Glutamatergic neuron (in vitro differentiated cells): ENCODE measurements around the gene FOXL3. TPM values are rescaled to one million over a fixed set of nuclear protein-coding genes. Genes with fewer than 3 reads are reported as not detected.

Source experiments
- DNase-seq: peaks from one replicate; pipeline ENCODE4 v3.0.0; 2022
- H3K27ac Mint-ChIP-seq: one replicate; pipeline ENCODE4 v1.8.0; 2020; ENCODE audit warnings: mild to moderate bottlenecking, mixed read lengths, inconsistent platforms; ENCODE audit not compliant: unreplicated experiment
- H3K27me3 Mint-ChIP-seq: one replicate; pipeline ENCODE4 v1.8.0; 2020; ENCODE audit warnings: mild to moderate bottlenecking, moderate library complexity, mixed read lengths, inconsistent platforms; ENCODE audit not compliant: unreplicated experiment
- H3K36me3 Mint-ChIP-seq: one replicate; pipeline ENCODE4 v1.8.0; 2020; ENCODE audit warnings: mild to moderate bottlenecking, mixed read lengths, inconsistent platforms; ENCODE audit not compliant: unreplicated experiment
- H3K4me1 Mint-ChIP-seq: one replicate; pipeline ENCODE4 v1.8.0; 2020; ENCODE audit warnings: mild to moderate bottlenecking, low read depth, mixed read lengths, inconsistent platforms; ENCODE audit not compliant: unreplicated experiment
- H3K4me3 Mint-ChIP-seq: one replicate; pipeline ENCODE4 v1.8.0; 2020; ENCODE audit warnings: mild to moderate bottlenecking, mixed read lengths, inconsistent platforms; ENCODE audit not compliant: unreplicated experiment
- H3K9me3 Mint-ChIP-seq: one replicate; pipeline ENCODE4 v1.8.0; 2020; ENCODE audit warnings: mild to moderate bottlenecking, moderate library complexity, mixed read lengths, inconsistent platforms; ENCODE audit not compliant: unreplicated experiment
- total RNA-seq: library from RNA; stranded (reverse); fragmentation: NEBNext Ultra II Directional; extraction: Animal tissue kit (Norgen Biotek cat#: 25700); gene quantifications from one replicate; pipeline ENCODE4 v1.2.1, GENCODE V29; 2021; ENCODE audit not compliant: unreplicated experiment
- TF ChIP-seq, protein P1 (sequence below): fragments of 200-600 bp; sonication (generic); IDR thresholded peaks from one replicate; pipeline ENCODE4 v1.5.0; 2021; ENCODE audit not compliant: partially characterized antibody, unreplicated experiment

Gene FOXL3
- total RNA-seq, 1 donor from 2014 or later: not detected

DNA sequence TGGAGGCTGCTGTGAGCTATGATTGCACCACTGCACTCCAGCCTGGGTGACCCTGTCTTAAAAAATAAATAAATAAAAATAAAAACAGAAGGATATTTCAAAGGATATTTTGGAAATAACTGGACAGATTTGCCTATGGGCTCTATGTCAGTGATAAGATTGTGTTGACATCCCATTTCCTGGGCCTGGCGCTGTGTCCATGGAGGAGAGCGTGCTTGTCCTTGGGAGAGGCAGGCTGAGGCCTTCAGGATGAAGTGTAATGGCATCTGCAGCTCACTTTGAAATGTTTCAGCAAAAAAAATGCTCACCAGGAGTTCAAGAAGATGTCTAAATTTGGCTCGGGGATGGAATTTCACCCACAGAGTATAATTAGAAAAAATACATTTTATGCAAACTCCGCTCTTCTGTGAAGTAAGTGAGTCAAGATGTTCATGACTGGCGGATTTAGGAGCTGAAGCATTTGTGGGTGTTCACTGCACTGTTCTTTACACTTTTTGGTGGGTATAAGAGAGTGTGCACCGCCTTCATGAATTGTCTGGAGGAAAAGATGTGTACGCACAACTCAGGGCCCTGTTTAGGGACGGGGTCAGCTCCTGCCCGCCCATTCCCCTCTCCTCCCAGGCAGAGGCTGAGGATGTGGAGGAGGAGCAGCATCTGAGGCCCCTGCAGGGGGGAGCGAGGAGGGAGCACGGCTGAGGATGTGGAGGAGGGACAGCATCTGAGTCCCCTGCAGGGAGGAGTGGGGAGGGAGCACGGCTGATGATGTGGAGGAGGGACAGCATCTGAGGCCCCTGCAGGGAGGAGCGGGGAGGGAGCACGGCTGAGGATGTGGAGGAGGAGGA is 18.5 kb upstream of the FOXL3 start:
- Mint-ChIP-seq H3K27me3 (peaks cover 23% of the 10 kb centered on the region), H3K36me3 (peaks cover 33% of the 10 kb centered on the region), H3K9me3 (peaks cover 37% of the 10 kb centered on the region), H3K4me1 (no peaks in the 10 kb centered on the region), H3K27ac (no peak overlapping the region), H3K4me3 (no peak overlapping the region)
- DNase-seq: peak; percentile 3
- TF ChIP-seq, protein P1, sequence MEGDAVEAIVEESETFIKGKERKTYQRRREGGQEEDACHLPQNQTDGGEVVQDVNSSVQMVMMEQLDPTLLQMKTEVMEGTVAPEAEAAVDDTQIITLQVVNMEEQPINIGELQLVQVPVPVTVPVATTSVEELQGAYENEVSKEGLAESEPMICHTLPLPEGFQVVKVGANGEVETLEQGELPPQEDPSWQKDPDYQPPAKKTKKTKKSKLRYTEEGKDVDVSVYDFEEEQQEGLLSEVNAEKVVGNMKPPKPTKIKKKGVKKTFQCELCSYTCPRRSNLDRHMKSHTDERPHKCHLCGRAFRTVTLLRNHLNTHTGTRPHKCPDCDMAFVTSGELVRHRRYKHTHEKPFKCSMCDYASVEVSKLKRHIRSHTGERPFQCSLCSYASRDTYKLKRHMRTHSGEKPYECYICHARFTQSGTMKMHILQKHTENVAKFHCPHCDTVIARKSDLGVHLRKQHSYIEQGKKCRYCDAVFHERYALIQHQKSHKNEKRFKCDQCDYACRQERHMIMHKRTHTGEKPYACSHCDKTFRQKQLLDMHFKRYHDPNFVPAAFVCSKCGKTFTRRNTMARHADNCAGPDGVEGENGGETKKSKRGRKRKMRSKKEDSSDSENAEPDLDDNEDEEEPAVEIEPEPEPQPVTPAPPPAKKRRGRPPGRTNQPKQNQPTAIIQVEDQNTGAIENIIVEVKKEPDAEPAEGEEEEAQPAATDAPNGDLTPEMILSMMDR: no peak

- H3K27ac Mint-ChIP-seq: no peak overlapping the region
- H3K4me1 Mint-ChIP-seq: no peaks in the 10 kb centered on the region
- H3K36me3 Mint-ChIP-seq: peaks cover 33% of the 10 kb centered on the region
- H3K27me3 Mint-ChIP-seq: peaks cover 23% of the 10 kb centered on the region
- no peak overlapping the region for H3K4me3 Mint-ChIP-seq
- TF ChIP-seq, protein P1: no peak
- peaks cover 38% of the 10 kb centered on the region for H3K9me3 Mint-ChIP-seq
- peak; percentile 4 for DNase-seq
These were observed 17.8 kb upstream of the FOXL3 start for GRCh38 chr7:272108-272615.

- peaks cover 40% of the 10 kb centered on the region for H3K9me3 Mint-ChIP-seq
- H3K4me1 Mint-ChIP-seq: no peaks in the 10 kb centered on the region
- H3K27ac Mint-ChIP-seq: no peak overlapping the region
- no peak for DNase-seq
- H3K27me3 Mint-ChIP-seq: peaks cover 20% of the 10 kb centered on the region
- peaks cover 31% of the 10 kb centered on the region for H3K36me3 Mint-ChIP-seq
- no peak overlapping the region for H3K4me3 Mint-ChIP-seq
- TF ChIP-seq, protein P1: no peak
These were observed 17.3 kb upstream of the FOXL3 start for GRCh38 chr7:272631-273030.

DNA sequence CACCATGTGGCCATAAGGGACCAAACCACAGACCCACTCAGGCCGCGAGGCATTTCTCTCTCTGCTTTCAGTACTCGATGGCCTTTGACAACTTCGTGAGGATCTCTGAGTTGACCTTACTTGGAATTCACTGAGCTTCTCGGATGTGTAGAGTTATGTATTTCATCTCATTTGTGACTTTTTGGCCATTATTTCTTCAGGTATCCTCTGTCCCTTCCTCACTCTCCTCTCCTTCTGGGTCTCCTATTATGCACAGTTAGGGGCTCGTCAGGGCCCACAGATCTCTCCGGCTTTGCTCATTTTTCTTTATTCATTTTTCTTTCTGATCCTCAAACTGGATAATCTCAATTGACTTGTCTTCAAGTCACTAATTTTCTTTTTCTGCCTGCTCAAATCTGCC is 16.6 kb upstream of the FOXL3 start:
- Mint-ChIP-seq H3K27ac (no peak overlapping the region), H3K4me1 (no peaks in the 10 kb centered on the region), H3K27me3 (peaks cover 15% of the 10 kb centered on the region), H3K36me3 (peaks cover 24% of the 10 kb centered on the region), H3K9me3 (peaks cover 33% of the 10 kb centered on the region), H3K4me3 (no peak overlapping the region)
- DNase-seq: no peak
- TF ChIP-seq, protein P1: no peak

DNA sequence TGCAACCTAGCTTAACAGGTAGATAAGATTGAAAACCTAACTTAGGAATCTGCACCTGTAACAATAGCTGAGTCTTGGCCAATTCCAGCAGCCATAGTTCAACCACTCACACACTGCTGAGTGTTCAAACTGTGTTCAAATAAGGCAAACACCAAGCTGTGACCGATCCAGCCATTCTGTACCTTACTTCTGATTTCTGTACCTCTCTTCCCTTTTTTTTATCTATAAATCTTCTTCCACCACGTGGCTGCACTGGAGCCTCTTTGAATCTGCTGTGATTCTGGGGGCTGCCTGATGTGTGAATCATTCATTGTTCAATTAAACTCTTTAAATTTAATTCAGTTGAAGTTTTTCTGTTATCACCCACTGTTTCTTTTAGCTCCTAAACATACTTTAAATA is 15.7 kb upstream of the FOXL3 start:
- DNase-seq: no peak
- peaks cover 23% of the 10 kb centered on the region for H3K36me3 Mint-ChIP-seq
- no peak overlapping the region for H3K27ac Mint-ChIP-seq
- H3K4me3 Mint-ChIP-seq: no peak overlapping the region
- H3K4me1 Mint-ChIP-seq: no peaks in the 10 kb centered on the region
- peaks cover 13% of the 10 kb centered on the region for H3K27me3 Mint-ChIP-seq
- peaks cover 31% of the 10 kb centered on the region for H3K9me3 Mint-ChIP-seq
- TF ChIP-seq, protein P1: no peak
